Measurements from ENCODE around the gene CCSER1.

The CCSER1 gene

GRCh38 chr4:90766837-90767236 lies 639.6 kb downstream of the CCSER1 start:
- Histone ChIP-seq H3K9ac (ENCODE audit: insufficient read length) (no peak overlapping the region), H3K36me3 (ENCODE audit: insufficient read depth, low read length) (no peaks in the 10 kb centered on the region), H3K4me3 (no peak overlapping the region), H3K9me3 (ENCODE audit: low read depth, low read length) (no peaks in the 10 kb centered on the region), H3K27ac (no peak overlapping the region)
- TF ChIP-seq EZH2 (IDR thresholded peaks at IDR 0.05), result no peak
- TF ChIP-seq FOXP2 (optimal IDR thresholded peaks at IDR 0.05; ENCODE audit: control extremely low read depth, extremely low read length, insufficient read depth), result no peak
- TF ChIP-seq POLR2AphosphoS5 (IDR thresholded peaks at IDR 0.05; ENCODE audit: borderline replicate concordance, low read depth, low read length), result no peak
- DNase-seq (ENCODE audit: low read depth, low spot score), result no peak

- H3K27ac ChIP-seq, result no peak overlapping the region
- DNase-seq (ENCODE audit: low read depth, low spot score), result no peak
- no peak overlapping the region for H3K4me3 ChIP-seq
- no peaks in the 10 kb centered on the region for H3K36me3 ChIP-seq (ENCODE audit: insufficient read depth, low read length)
- no peak overlapping the region for H3K9ac ChIP-seq (ENCODE audit: insufficient read length)
- no peak for TF ChIP-seq FOXP2 (optimal IDR thresholded peaks at IDR 0.05; ENCODE audit: control extremely low read depth, extremely low read length, insufficient read depth)
- no peak for TF ChIP-seq POLR2AphosphoS5 (IDR thresholded peaks at IDR 0.05; ENCODE audit: borderline replicate concordance, low read depth, low read length)
- TF ChIP-seq EZH2 (IDR thresholded peaks at IDR 0.05), result no peak
- H3K9me3 ChIP-seq (ENCODE audit: low read depth, low read length), result no peaks in the 10 kb centered on the region
Observed at GRCh38 chr4:90769251-90769650, 642.1 kb downstream of the CCSER1 start.

- DNase-seq (ENCODE audit: low read depth, low spot score), result no peak
- Histone ChIP-seq H3K9ac (ENCODE audit: insufficient read length) (no peak overlapping the region), H3K27ac (no peak overlapping the region), H3K36me3 (ENCODE audit: insufficient read depth, low read length) (no peaks in the 10 kb centered on the region), H3K4me3 (no peak overlapping the region), H3K9me3 (ENCODE audit: low read depth, low read length) (no peaks in the 10 kb centered on the region)
- TF ChIP-seq POLR2AphosphoS5 (IDR thresholded peaks at IDR 0.05; ENCODE audit: borderline replicate concordance, low read depth, low read length) (no peak), FOXP2 (optimal IDR thresholded peaks at IDR 0.05; ENCODE audit: control extremely low read depth, extremely low read length, insufficient read depth) (no peak), EZH2 (IDR thresholded peaks at IDR 0.05) (no peak)
Observed at GRCh38 chr4:90780193-90780592, 653.0 kb downstream of the CCSER1 start.

- H3K4me3 ChIP-seq, result no peak overlapping the region
- H3K27ac ChIP-seq, result no peak overlapping the region
- DNase-seq (ENCODE audit: low read depth, low spot score), result no peak
- H3K9me3 ChIP-seq (ENCODE audit: low read depth, low read length), result no peaks in the 10 kb centered on the region
- no peak overlapping the region for H3K9ac ChIP-seq (ENCODE audit: insufficient read length)
- H3K36me3 ChIP-seq (ENCODE audit: insufficient read depth, low read length), result no peaks in the 10 kb centered on the region
- TF ChIP-seq POLR2AphosphoS5 (IDR thresholded peaks at IDR 0.05; ENCODE audit: borderline replicate concordance, low read depth, low read length), result no peak
- no peak for TF ChIP-seq FOXP2 (optimal IDR thresholded peaks at IDR 0.05; ENCODE audit: control extremely low read depth, extremely low read length, insufficient read depth)
- no peak for TF ChIP-seq EZH2 (IDR thresholded peaks at IDR 0.05)
Observed at GRCh38 chr4:90786602-90787001, 659.4 kb downstream of the CCSER1 start.

GRCh38 chr4:90792696-90793095 lies 665.5 kb downstream of the CCSER1 start:
- H3K36me3 ChIP-seq (ENCODE audit: insufficient read depth, low read length), result no peaks in the 10 kb centered on the region

GRCh38 chr4:90798948-90799347 lies 671.8 kb downstream of the CCSER1 start:
- no peaks in the 10 kb centered on the region for H3K9me3 ChIP-seq (ENCODE audit: low read depth, low read length)
- no peaks in the 10 kb centered on the region for H3K36me3 ChIP-seq (ENCODE audit: insufficient read depth, low read length)
- H3K4me3 ChIP-seq, result no peak overlapping the region
- no peak for TF ChIP-seq POLR2AphosphoS5 (IDR thresholded peaks at IDR 0.05; ENCODE audit: borderline replicate concordance, low read depth, low read length)
- no peak for TF ChIP-seq FOXP2 (optimal IDR thresholded peaks at IDR 0.05; ENCODE audit: control extremely low read depth, extremely low read length, insufficient read depth)
- TF ChIP-seq EZH2 (IDR thresholded peaks at IDR 0.05), result no peak
- no peak for DNase-seq (ENCODE audit: low read depth, low spot score)
- no peak overlapping the region for H3K9ac ChIP-seq (ENCODE audit: insufficient read length)
- no peak overlapping the region for H3K27ac ChIP-seq

More at GRCh38 chr4:90792696-90793095, 665.5 kb downstream of the CCSER1 start:
- Histone ChIP-seq H3K27ac (no peak overlapping the region), H3K9me3 (ENCODE audit: low read depth, low read length) (no peaks in the 10 kb centered on the region), H3K4me3 (no peak overlapping the region), H3K9ac (ENCODE audit: insufficient read length) (no peak overlapping the region)
- TF ChIP-seq FOXP2 (optimal IDR thresholded peaks at IDR 0.05; ENCODE audit: control extremely low read depth, extremely low read length, insufficient read depth) (no peak), POLR2AphosphoS5 (IDR thresholded peaks at IDR 0.05; ENCODE audit: borderline replicate concordance, low read depth, low read length) (no peak), EZH2 (IDR thresholded peaks at IDR 0.05) (no peak)
- DNase-seq (ENCODE audit: low read depth, low spot score), result no peak

GRCh38 chr4:90799895-90800294 lies 672.7 kb downstream of the CCSER1 start:
- no peak overlapping the region for H3K27ac ChIP-seq
- no peaks in the 10 kb centered on the region for H3K9me3 ChIP-seq (ENCODE audit: low read depth, low read length)
- no peaks in the 10 kb centered on the region for H3K36me3 ChIP-seq (ENCODE audit: insufficient read depth, low read length)
- no peak overlapping the region for H3K4me3 ChIP-seq
- no peak for DNase-seq (ENCODE audit: low read depth, low spot score)
- no peak overlapping the region for H3K9ac ChIP-seq (ENCODE audit: insufficient read length)
- TF ChIP-seq POLR2AphosphoS5 (IDR thresholded peaks at IDR 0.05; ENCODE audit: borderline replicate concordance, low read depth, low read length), result no peak

GRCh38 chr4:90815569-90815968 lies 688.4 kb downstream of the CCSER1 start:
- Histone ChIP-seq H3K9me3 (ENCODE audit: low read depth, low read length) (no peaks in the 10 kb centered on the region), H3K27ac (no peak overlapping the region), H3K36me3 (ENCODE audit: insufficient read depth, low read length) (no peaks in the 10 kb centered on the region), H3K4me3 (no peak overlapping the region), H3K9ac (ENCODE audit: insufficient read length) (no peak overlapping the region)
- DNase-seq (ENCODE audit: low read depth, low spot score), result no peak
- TF ChIP-seq EZH2 (IDR thresholded peaks at IDR 0.05) (no peak), FOXP2 (optimal IDR thresholded peaks at IDR 0.05; ENCODE audit: control extremely low read depth, extremely low read length, insufficient read depth) (no peak), POLR2AphosphoS5 (IDR thresholded peaks at IDR 0.05; ENCODE audit: borderline replicate concordance, low read depth, low read length) (no peak)

GRCh38 chr4:90816754-90817153 lies 689.6 kb downstream of the CCSER1 start:
- Histone ChIP-seq H3K36me3 (ENCODE audit: insufficient read depth, low read length) (no peaks in the 10 kb centered on the region), H3K27ac (no peak overlapping the region), H3K9ac (ENCODE audit: insufficient read length) (no peak overlapping the region), H3K9me3 (ENCODE audit: low read depth, low read length) (no peaks in the 10 kb centered on the region), H3K4me3 (no peak overlapping the region)
- no peak for DNase-seq (ENCODE audit: low read depth, low spot score)
- TF ChIP-seq POLR2AphosphoS5 (IDR thresholded peaks at IDR 0.05; ENCODE audit: borderline replicate concordance, low read depth, low read length) (no peak), EZH2 (IDR thresholded peaks at IDR 0.05) (no peak), FOXP2 (optimal IDR thresholded peaks at IDR 0.05; ENCODE audit: control extremely low read depth, extremely low read length, insufficient read depth) (no peak)

Data from SK-N-MC (cell line).